Type B pancreatic cell (in vitro differentiated cells): Measurements from ENCODE around the gene ARPC1A. TPM values are rescaled to one million over a fixed set of nuclear protein-coding genes. Genes with fewer than 3 reads are reported as not detected.

ENCODE experiments used
- DNase-seq: peaks from one replicate; pipeline ENCODE4 v3.0.0; 2021; ENCODE audit warnings: mixed read lengths; ENCODE audit not compliant: unreplicated experiment; ENCODE audit errors: extremely low spot score
- H3K27ac Mint-ChIP-seq: 2 replicates; pipeline ENCODE4 v1.8.0; 2021; ENCODE audit warnings: mild to moderate bottlenecking, mixed read lengths
- H3K27me3 Mint-ChIP-seq: 2 replicates; pipeline ENCODE4 v1.8.0; 2021; ENCODE audit warnings: mixed read lengths
- H3K36me3 Mint-ChIP-seq: 2 replicates; pipeline ENCODE4 v1.8.0; 2021; ENCODE audit warnings: mixed read lengths
- H3K4me1 Mint-ChIP-seq: one replicate; pipeline ENCODE4 v1.8.0; 2021; ENCODE audit warnings: mixed read lengths; ENCODE audit not compliant: unreplicated experiment
- H3K4me3 Mint-ChIP-seq: 2 replicates; pipeline ENCODE4 v1.8.0; 2021; ENCODE audit warnings: mild to moderate bottlenecking, mixed read lengths
- H3K9me3 Mint-ChIP-seq: 2 replicates; pipeline ENCODE4 v1.8.0; 2021; ENCODE audit warnings: mixed read lengths
- CTCF ChIP-seq: fragments of 200-600 bp; sonication (generic); conservative IDR thresholded peaks from 2 replicates; pipeline ENCODE4 v1.5.0; 2021; ENCODE audit warnings: antibody characterized with exemption, mild to moderate bottlenecking
- total RNA-seq: library from RNA; stranded (reverse); gene quantifications from 2 replicates; pipeline ENCODE4 v1.2.1, GENCODE V29; 2021; ENCODE audit warnings: low replicate concordance

ARPC1A gene
- total RNA-seq, 1 donor from 2014 or later, result 164 TPM

- Mint-ChIP-seq H3K9me3 (no peaks in the 10 kb centered on the region), H3K36me3 (peaks cover 20% of the 10 kb centered on the region), H3K4me3 (no peak overlapping the region), H3K27me3 (no peaks in the 10 kb centered on the region), H3K4me1 (peaks cover 8% of the 10 kb centered on the region), H3K27ac (peak overlapping the region; percentile 22)
- no peak for TF ChIP-seq CTCF
- no peak for DNase-seq
These were observed 78.1 kb downstream of the ARPC1A start for GRCh38 chr7:99403764-99404163.

- no peak for DNase-seq
- Mint-ChIP-seq H3K27ac (peak overlapping the region; percentile 22), H3K27me3 (no peaks in the 10 kb centered on the region), H3K4me1 (peaks cover 8% of the 10 kb centered on the region), H3K36me3 (peaks cover 21% of the 10 kb centered on the region), H3K4me3 (no peak overlapping the region), H3K9me3 (no peaks in the 10 kb centered on the region)
- TF ChIP-seq CTCF, result no peak
These were observed 78.7 kb downstream of the ARPC1A start for GRCh38 chr7:99404235-99404976.

- no peaks in the 10 kb centered on the region for H3K27me3 Mint-ChIP-seq
- peaks cover 8% of the 10 kb centered on the region for H3K4me1 Mint-ChIP-seq
- no peaks in the 10 kb centered on the region for H3K9me3 Mint-ChIP-seq
- no peak for DNase-seq
- no peak overlapping the region for H3K4me3 Mint-ChIP-seq
- no peak overlapping the region for H3K27ac Mint-ChIP-seq
- H3K36me3 Mint-ChIP-seq, result peaks cover 21% of the 10 kb centered on the region
- TF ChIP-seq CTCF, result no peak
These were observed 79.3 kb downstream of the ARPC1A start for GRCh38 chr7:99404977-99405320.

- Mint-ChIP-seq H3K36me3 (peaks cover 23% of the 10 kb centered on the region), H3K9me3 (no peaks in the 10 kb centered on the region), H3K27ac (peak overlapping the region; percentile 98), H3K27me3 (no peaks in the 10 kb centered on the region), H3K4me1 (peaks cover 15% of the 10 kb centered on the region), H3K4me3 (peak overlapping the region; percentile 98)
- no peak for DNase-seq
- no peak for TF ChIP-seq CTCF
These were observed 80.9 kb downstream of the ARPC1A start for GRCh38 chr7:99406557-99406956.

- H3K9me3 Mint-ChIP-seq, result no peaks in the 10 kb centered on the region
- peak overlapping the region; percentile 98 for H3K27ac Mint-ChIP-seq
- peaks cover 23% of the 10 kb centered on the region for H3K36me3 Mint-ChIP-seq
- TF ChIP-seq CTCF, result no peak
- H3K27me3 Mint-ChIP-seq, result no peaks in the 10 kb centered on the region
- peaks cover 15% of the 10 kb centered on the region for H3K4me1 Mint-ChIP-seq
- H3K4me3 Mint-ChIP-seq, result peak overlapping the region; percentile 98
- no peak for DNase-seq
These were observed 82.2 kb downstream of the ARPC1A start for GRCh38 chr7:99407872-99408378.
